Endometrium (tissue), 2 donors: ENCODE data around the gene EYA3.

Experiments used
- FAIRE-seq: peaks from 2 replicates; lab custom pipeline; 2012; peaks lifted over from hg19 to GRCh38; lab: Jason Lieb, UNC
- donor health status: control.
- donor health status: control.

The EYA3 gene

GRCh38 chr1:28088168-28088961 is at the start of gene EYA3:
TSS of gene EYA3 (minus strand) at chr1:28088610. CDS start at chr1:28058026, 30,584 bp downstream.
- peak; percentile 93 for FAIRE-seq

GRCh38 chr1:28136922-28137613 is 48.7 kb upstream of the EYA3 start:
- FAIRE-seq, result peak; percentile 74

- FAIRE-seq, result no peak
Observed at GRCh38 chr1:28136169-28136921, 47.9 kb upstream of the EYA3 start.

- FAIRE-seq, result no peak
Observed at GRCh38 chr1:28135371-28136168, 47.2 kb upstream of the EYA3 start.

- FAIRE-seq, result no peak
Observed at GRCh38 chr1:28134651-28135207, 46.3 kb upstream of the EYA3 start.

- FAIRE-seq, result no peak
Observed at GRCh38 chr1:28132171-28133167, 44.1 kb upstream of the EYA3 start.

GRCh38 chr1:28130901-28131300 is 42.5 kb upstream of the EYA3 start:
- no peak for FAIRE-seq

GRCh38 chr1:28129150-28129549 is 40.7 kb upstream of the EYA3 start:
- no peak for FAIRE-seq

- no peak for FAIRE-seq
Observed at GRCh38 chr1:28127617-28128257, 39.3 kb upstream of the EYA3 start.

GRCh38 chr1:28126783-28127490 is 38.5 kb upstream of the EYA3 start:
- FAIRE-seq, result no peak

- no peak for FAIRE-seq
Observed at GRCh38 chr1:28126212-28126611, 37.8 kb upstream of the EYA3 start.

- FAIRE-seq, result no peak
Observed at GRCh38 chr1:28123461-28123961, 35.1 kb upstream of the EYA3 start.

GRCh38 chr1:28122183-28122582 is 33.8 kb upstream of the EYA3 start:
- FAIRE-seq, result no peak

GRCh38 chr1:28119556-28119955 is 31.1 kb upstream of the EYA3 start:
- no peak for FAIRE-seq

GRCh38 chr1:28118640-28119307 is 30.4 kb upstream of the EYA3 start:
- FAIRE-seq, result no peak

GRCh38 chr1:28115267-28115666 is 26.9 kb upstream of the EYA3 start:
- no peak for FAIRE-seq

GRCh38 chr1:28114844-28115243 is 26.4 kb upstream of the EYA3 start:
- no peak for FAIRE-seq

- no peak for FAIRE-seq
Observed at GRCh38 chr1:28113242-28113572, 24.8 kb upstream of the EYA3 start.
